Brain microvascular endothelial cell (primary cell): ENCODE measurements around the gene EPHA6.

Source experiments
- DNase-seq: peaks from one replicate; pipeline ENCODE4 v3.0.0-alpha.2; 2020
- H3K27ac ChIP-seq: fragments of 250-450 bp; sonication (Bioruptor Pico); 2 replicates; pipeline ENCODE4 v1.5.1; 2020; ENCODE audit warnings: mild to moderate bottlenecking, moderate library complexity
- H3K27me3 ChIP-seq: fragments of 250-450 bp; sonication (Bioruptor Pico); replicated peaks from 2 replicates; pipeline ENCODE4 v1.5.1; 2020; ENCODE audit warnings: mild to moderate bottlenecking
- H3K36me3 ChIP-seq: fragments of 250-450 bp; sonication (Bioruptor Pico); replicated peaks from 2 replicates; pipeline ENCODE4 v1.5.1; 2020; ENCODE audit warnings: mild to moderate bottlenecking
- H3K4me3 ChIP-seq: 2 replicates; pipeline ENCODE4 v1.5.1; 2011; ENCODE audit warnings: low read depth, mild to moderate bottlenecking, control low read depth, low read length, moderate library complexity
- CTCF ChIP-seq: IDR thresholded peaks from 2 replicates; pipeline ENCODE4 v1.5.1; 2011; ENCODE audit warnings: low read depth, mild to moderate bottlenecking, moderate library complexity, low read length, control low read depth, inconsistent platforms; ENCODE audit errors: missing control alignments
- in situ Hi-C: cut with HindIII; loops from 2 replicates; pipeline ENCODE4 v1.10.0; 2017; ENCODE audit warnings: low sequenced_read_pairs, low pct_ligation_motif_present

EPHA6 gene

GRCh38 chr3:97636465-97636864, 822.1 kb downstream of the EPHA6 start:
- in situ Hi-C loops = no loop called here
- no peak for DNase-seq

GRCh38 chr3:97646932-97647331, 832.5 kb downstream of the EPHA6 start:
- no peak overlapping the region for H3K27ac ChIP-seq
- H3K4me3 ChIP-seq = no peak overlapping the region
- in situ Hi-C loops = no loop called here
- H3K27me3 ChIP-seq = no peaks in the 10 kb centered on the region
- no peaks in the 10 kb centered on the region for H3K36me3 ChIP-seq
- DNase-seq = no peak
- no peak for TF ChIP-seq CTCF

More at GRCh38 chr3:97636465-97636864, 822.1 kb downstream of the EPHA6 start:
- Histone ChIP-seq H3K36me3 (no peaks in the 10 kb centered on the region), H3K27ac (no peak overlapping the region), H3K27me3 (no peaks in the 10 kb centered on the region), H3K4me3 (no peak overlapping the region)
- no peak for TF ChIP-seq CTCF

GRCh38 chr3:97647441-97647982, 833.1 kb downstream of the EPHA6 start:
- Histone ChIP-seq H3K4me3 (no peak overlapping the region), H3K27me3 (no peaks in the 10 kb centered on the region), H3K27ac (no peak overlapping the region), H3K36me3 (no peaks in the 10 kb centered on the region)
- in situ Hi-C loops = no loop called here
- TF ChIP-seq CTCF = no peak
- DNase-seq = no peak

- no peak for DNase-seq
- in situ Hi-C loops = loop anchor here (25.0 kb wide), 1 partner anchor 794 kb away; no protein-coding TSS in a partner anchor
- no peaks in the 10 kb centered on the region for H3K27me3 ChIP-seq
- no peak overlapping the region for H3K4me3 ChIP-seq
- H3K36me3 ChIP-seq = no peaks in the 10 kb centered on the region
- H3K27ac ChIP-seq = no peak overlapping the region
- TF ChIP-seq CTCF = no peak
Observed at GRCh38 chr3:97655971-97656370, 841.6 kb downstream of the EPHA6 start.

GRCh38 chr3:97656638-97657037, 842.2 kb downstream of the EPHA6 start:
- TF ChIP-seq CTCF = no peak
- Histone ChIP-seq H3K4me3 (no peak overlapping the region), H3K36me3 (no peaks in the 10 kb centered on the region), H3K27ac (no peak overlapping the region), H3K27me3 (no peaks in the 10 kb centered on the region)
- in situ Hi-C loops = loop anchor here (25.0 kb wide), 1 partner anchor 794 kb away; no protein-coding TSS in a partner anchor
- no peak for DNase-seq
